ENCODE measurements around the gene COLEC12.

Gene COLEC12

GRCh38 chr18:267380-267687 lies 233.2 kb downstream of the COLEC12 start:
- WGBS (ENCODE audit: insufficient coverage) = no CpG with 5 or more reads among the region's 9 CpGs
- ChIA-PET POLR2A (interaction anchor here (0.6 to 1.1 kb wide), 2 partner anchors 8 to 44 kb away, joined by 4 read pairs; no protein-coding TSS in a partner anchor), CTCF (interaction anchor here (0.9 to 1.6 kb wide), 6 partner anchors 12 to 361 kb away, joined by 3 to 6 read pairs (median 3); no protein-coding TSS in a partner anchor)

More at GRCh38 chr18:267380-267687, 233.2 kb downstream of the COLEC12 start:
- Histone ChIP-seq H3K36me3 (ENCODE audit: control insufficient read depth in 4 of 4, insufficient read depth in 4 of 4, low read length in 3 of 4) (peaks cover 5 to 25% (median 16%) of the 10 kb centered on the region in 4 experiments), H3K9me3 (ENCODE audit: control extremely low read depth in 1 of 5, control insufficient read depth in 4 of 5, insufficient read depth in 2 of 5, low read depth in 1 of 5, low read length in 4 of 5) (no peaks in the 10 kb centered on the region), H3K4me1 (ENCODE audit: control extremely low read depth in 1 of 4, control insufficient read depth in 4 of 4, insufficient read depth in 4 of 4, low read length in 3 of 4) (peaks cover 4 to 27% (median 17%) of the 10 kb centered on the region in 4 experiments), H3K27me3 (replicated peaks in 2 of 5; ENCODE audit: control insufficient read depth in 4 of 5, insufficient read depth in 5 of 5, low read length in 4 of 5) (no peaks in the 10 kb centered on the region), H3K27ac (ENCODE audit: insufficient read depth in 1 of 2, low read depth in 1 of 2, low read length in 2 of 2, poor library complexity in 1 of 2, severe bottlenecking in 2 of 2) (peak overlapping the region; percentile 100), H3K4me3 (ENCODE audit: control insufficient read depth in 1 of 7, extremely low read depth in 1 of 7, insufficient read depth in 4 of 7, low read depth in 2 of 7, low read length in 6 of 7) (peak overlapping the region; percentile 80 to 98 (median 96))
- DNase-seq = peak in 1 of 3 donors; percentile 70

Measured in common myeloid progenitor, CD34-positive (primary cell).